8988T (cell line): ENCODE measurements around the gene PRKG1.
"Not testable (repeated sequence)": the region's sequence is repeated elsewhere in the genome, so short reads cannot be mapped to it uniquely, and the experiment has no call there.

Experiments
- DNase-seq: peaks from one replicate; pipeline ENCODE4 v3.0.0; 2011

The PRKG1 gene

GRCh38 chr10:51119441-51119840 lies 45.2 kb downstream of the PRKG1 start:
- no peak for DNase-seq

- no peak for DNase-seq
These were observed 47.6 kb downstream of the PRKG1 start for GRCh38 chr10:51121861-51122260.

- no peak for DNase-seq
These were observed 50.6 kb downstream of the PRKG1 start for GRCh38 chr10:51124852-51125251.

GRCh38 chr10:51125518-51125917 lies 51.2 kb downstream of the PRKG1 start:
- DNase-seq, result no peak

GRCh38 chr10:51129946-51130544 lies 55.8 kb downstream of the PRKG1 start:
- DNase-seq, result no peak

GRCh38 chr10:51137756-51138529 lies 63.7 kb downstream of the PRKG1 start:
- DNase-seq, result no peak

GRCh38 chr10:51139176-51139575 lies 64.9 kb downstream of the PRKG1 start:
- DNase-seq, result no peak

GRCh38 chr10:51141010-51141409 lies 66.7 kb downstream of the PRKG1 start:
- DNase-seq, result no peak

- DNase-seq, result no peak
These were observed 70.0 kb downstream of the PRKG1 start for GRCh38 chr10:51144161-51144781.

GRCh38 chr10:51145375-51145774 lies 71.1 kb downstream of the PRKG1 start:
- DNase-seq, result no peak

- no peak for DNase-seq
These were observed 73.5 kb downstream of the PRKG1 start for GRCh38 chr10:51147644-51148399.

GRCh38 chr10:51156926-51157325 lies 82.6 kb downstream of the PRKG1 start:
- DNase-seq, result no peak

GRCh38 chr10:51158832-51159231 lies 84.5 kb downstream of the PRKG1 start:
- no peak for DNase-seq

- DNase-seq, result no peak
These were observed 85.6 kb downstream of the PRKG1 start for GRCh38 chr10:51159841-51160240.

GRCh38 chr10:51162002-51162401 lies 87.7 kb downstream of the PRKG1 start:
- DNase-seq, result no peak

GRCh38 chr10:51163380-51164049 lies 89.2 kb downstream of the PRKG1 start:
- not testable (repeated sequence) for DNase-seq

- DNase-seq, result no peak
These were observed 94.0 kb downstream of the PRKG1 start for GRCh38 chr10:51168086-51168815.

GRCh38 chr10:51169111-51169510 lies 94.8 kb downstream of the PRKG1 start:
- DNase-seq, result no peak

- no peak for DNase-seq
These were observed 96.4 kb downstream of the PRKG1 start for GRCh38 chr10:51170518-51171245.

- DNase-seq, result no peak
These were observed 97.7 kb downstream of the PRKG1 start for GRCh38 chr10:51171946-51172345.

- no peak for DNase-seq
These were observed 102.8 kb downstream of the PRKG1 start for GRCh38 chr10:51176976-51177695.
